GM18499 (cell line): ENCODE measurements around the gene NRXN2.

ENCODE experiments used
- ATAC-seq: cut with Tn5 transposase; IDR thresholded peaks from one replicate; pipeline ENCODE4 v1.9.1; 2021; ENCODE audit warnings: moderate number of reproducible peaks; ENCODE audit not compliant: insufficient read depth, unreplicated experiment

Gene NRXN2

DNA sequence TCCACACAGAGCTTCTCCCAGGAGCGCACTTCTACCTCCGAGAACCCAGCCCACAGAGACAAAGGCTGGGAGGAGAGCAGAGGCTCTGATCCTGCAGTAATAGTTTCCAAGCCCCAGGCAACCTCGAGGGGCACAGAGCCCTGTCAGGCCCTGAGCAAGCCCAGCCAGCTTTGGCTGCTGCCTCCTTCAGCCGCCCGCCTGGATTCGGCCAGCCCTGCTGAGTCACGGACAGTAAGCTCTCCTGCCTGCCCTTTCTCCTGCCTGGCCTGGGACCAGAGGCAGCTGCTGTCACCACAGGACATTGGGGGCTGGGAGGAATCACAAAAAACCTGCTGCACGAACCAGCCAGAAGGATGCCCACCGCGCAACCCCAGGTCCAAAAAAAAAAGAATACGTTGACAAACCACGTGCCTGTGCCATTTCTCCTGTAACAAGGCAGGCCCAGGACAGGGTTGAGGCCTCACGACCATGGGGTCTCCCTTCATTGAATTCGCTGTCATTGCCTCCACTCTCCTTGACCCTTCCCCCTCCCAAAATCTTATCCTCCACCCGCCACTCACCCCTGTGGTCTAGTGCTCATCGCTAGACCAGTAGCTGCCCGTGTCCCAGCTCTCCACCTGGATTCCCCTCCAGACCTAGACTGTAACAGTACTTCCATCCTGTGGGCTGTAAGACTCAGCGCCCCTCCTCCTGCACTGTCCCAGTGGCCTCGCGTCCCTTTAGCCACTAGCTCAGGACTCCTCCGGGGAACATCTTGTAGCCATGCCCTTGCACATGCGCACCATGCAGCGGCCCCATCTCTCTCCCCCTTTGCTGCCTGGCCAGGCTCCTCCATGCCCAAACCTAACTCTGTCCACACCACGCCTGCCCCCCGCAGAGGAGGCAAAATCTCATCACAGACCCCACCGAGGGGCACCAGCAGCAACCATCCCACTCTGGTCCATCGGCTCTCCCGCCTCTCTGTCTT lies 139.4 kb downstream of the NRXN2 start:
- ATAC-seq: no peak

DNA sequence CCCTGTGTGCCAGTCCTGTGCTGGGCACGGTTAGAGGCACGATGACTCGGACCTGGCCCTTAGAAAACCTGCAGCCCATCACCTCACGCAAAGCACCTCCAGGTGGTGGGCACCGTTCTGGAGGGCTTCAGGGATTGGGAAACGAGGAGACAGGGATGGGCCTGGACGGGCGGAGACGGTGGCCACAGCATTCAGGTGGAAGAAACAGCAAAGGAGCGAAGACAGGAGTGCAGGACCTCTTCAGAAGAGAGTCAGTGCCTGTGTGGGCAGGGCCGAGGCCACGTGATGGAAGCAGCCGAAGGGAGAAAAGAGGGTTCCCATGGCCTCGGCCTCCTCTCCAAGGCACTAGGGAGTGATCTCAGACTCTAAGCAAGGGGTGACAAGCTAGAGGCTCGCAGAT lies 140.1 kb downstream of the NRXN2 start:
- no peak for ATAC-seq

GRCh38 chr11:64581057-64581523 lies 141.9 kb downstream of the NRXN2 start:
- ATAC-seq: no peak

- ATAC-seq: no peak
Measured at GRCh38 chr11:64580412-64580811, 142.6 kb downstream of the NRXN2 start.

GRCh38 chr11:64577202-64577601 lies 145.8 kb downstream of the NRXN2 start:
- no peak for ATAC-seq

GRCh38 chr11:64572143-64572542 lies 150.9 kb downstream of the NRXN2 start:
- ATAC-seq: no peak

DNA sequence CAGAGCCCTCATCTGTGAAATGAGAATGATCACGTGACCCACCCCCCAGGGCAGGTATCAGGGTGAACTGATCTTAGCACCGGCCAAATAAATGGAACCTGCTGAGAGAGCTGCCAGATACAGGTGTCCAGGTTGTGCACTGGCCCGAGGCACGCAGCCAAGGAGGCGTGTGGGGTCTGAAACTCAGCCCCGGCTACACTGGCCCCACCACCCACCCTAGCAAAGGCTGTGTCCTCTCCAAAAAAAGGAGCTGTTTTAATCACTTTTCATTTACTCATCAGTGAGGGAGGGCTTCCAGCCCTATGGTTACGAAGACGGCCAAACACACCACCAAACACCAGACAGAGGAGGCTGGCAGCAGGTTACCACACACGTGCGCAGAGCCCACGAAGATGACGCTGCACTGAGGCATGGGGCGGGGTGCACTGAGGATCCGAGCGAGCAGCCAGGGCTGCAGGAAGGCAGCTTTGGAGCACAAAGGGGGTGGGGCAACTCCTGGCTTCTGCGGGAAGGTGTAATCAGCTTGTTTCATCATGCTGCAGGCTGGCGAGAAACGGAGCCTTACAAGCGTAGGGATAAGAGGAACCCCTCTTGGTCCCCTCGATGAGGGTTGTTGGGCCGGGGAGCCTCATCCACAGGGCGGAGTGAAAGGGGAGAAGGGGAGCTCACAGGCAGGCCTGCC lies 151.4 kb downstream of the NRXN2 start:
- ATAC-seq: no peak

- ATAC-seq: no peak
Measured at GRCh38 chr11:64571050-64571409, 152.0 kb downstream of the NRXN2 start.

- ATAC-seq: no peak
Measured at GRCh38 chr11:64570341-64570740, 152.7 kb downstream of the NRXN2 start.

GRCh38 chr11:64569300-64569970 lies 153.6 kb downstream of the NRXN2 start:
- ATAC-seq: no peak

- no peak for ATAC-seq
Measured at GRCh38 chr11:64568584-64569140, 154.3 kb downstream of the NRXN2 start.

DNA sequence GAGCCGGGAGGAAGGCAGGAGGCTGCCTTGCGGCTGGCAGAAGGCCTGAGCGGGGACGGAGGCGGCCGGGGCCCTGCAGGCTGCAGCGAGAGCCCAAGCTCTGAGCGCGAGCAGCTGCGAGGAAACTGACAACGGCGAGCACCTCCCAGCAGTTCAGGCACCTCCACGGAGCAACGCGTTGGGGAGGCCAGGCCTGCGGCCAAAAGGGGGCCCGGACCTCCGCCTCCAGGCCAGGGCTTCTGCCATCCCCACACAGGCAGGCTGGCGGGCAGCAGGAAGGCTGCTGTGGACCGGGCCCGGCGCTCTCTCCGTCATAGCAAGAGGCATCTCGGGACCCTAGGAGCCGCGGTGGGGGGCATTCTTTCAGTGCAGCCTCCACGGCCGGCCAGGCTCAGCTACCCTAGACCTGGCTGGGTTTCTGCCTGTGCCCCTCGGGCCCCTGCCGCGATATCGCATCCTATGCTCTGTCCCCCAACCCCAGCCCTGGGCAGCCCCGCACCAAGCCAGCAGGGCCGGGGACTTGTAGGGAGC lies 154.9 kb downstream of the NRXN2 start:
- ATAC-seq: no peak

DNA sequence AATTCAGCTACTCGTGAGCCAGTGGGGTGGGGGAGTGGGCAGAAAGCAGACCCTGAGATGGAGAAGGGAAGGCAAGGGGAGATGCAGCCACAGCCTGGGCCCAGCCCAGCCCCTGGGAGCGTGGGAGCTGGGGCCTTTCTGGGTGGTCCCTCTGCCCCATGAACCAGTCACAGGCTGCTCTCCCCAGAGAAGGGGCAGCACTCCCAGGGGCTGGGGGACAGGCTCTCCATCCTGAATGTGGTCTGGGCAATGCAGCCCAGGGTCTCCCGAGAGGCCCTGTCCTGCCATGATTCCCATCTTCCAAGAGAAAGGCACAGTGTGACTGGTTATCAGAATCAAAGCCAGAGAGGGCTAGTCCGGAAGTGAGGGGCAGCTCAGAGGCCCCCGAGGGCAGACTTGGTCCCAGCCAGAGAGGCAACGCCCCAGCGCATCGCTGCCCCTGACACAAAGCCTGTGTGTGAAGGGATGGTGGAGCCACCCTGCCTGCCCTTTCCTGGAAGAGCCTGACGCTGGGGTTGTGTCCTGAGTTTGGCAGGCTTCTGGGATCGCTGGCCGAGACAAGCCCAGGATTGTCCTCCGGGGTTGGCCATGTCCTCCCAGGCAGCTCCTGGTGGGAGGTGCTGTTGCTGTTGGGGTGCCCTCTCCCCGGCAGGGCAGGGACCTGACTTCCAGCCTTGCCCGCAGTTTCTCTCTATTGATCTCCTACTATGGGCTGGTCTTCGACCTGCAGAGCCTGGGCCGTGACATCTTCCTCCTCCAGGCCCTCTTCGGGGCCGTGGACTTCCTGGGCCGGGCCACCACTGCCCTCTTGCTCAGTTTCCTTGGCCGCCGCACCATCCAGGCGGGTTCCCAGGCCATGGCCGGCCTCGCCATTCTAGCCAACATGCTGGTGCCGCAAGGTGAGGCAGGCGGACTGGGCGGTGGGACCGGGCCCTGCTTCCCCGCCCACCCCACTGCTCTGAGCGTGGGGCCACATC lies 155.8 kb downstream of the NRXN2 start:
- ATAC-seq: no peak

GRCh38 chr11:64566042-64566914 lies 156.7 kb downstream of the NRXN2 start:
- ATAC-seq: no peak

DNA sequence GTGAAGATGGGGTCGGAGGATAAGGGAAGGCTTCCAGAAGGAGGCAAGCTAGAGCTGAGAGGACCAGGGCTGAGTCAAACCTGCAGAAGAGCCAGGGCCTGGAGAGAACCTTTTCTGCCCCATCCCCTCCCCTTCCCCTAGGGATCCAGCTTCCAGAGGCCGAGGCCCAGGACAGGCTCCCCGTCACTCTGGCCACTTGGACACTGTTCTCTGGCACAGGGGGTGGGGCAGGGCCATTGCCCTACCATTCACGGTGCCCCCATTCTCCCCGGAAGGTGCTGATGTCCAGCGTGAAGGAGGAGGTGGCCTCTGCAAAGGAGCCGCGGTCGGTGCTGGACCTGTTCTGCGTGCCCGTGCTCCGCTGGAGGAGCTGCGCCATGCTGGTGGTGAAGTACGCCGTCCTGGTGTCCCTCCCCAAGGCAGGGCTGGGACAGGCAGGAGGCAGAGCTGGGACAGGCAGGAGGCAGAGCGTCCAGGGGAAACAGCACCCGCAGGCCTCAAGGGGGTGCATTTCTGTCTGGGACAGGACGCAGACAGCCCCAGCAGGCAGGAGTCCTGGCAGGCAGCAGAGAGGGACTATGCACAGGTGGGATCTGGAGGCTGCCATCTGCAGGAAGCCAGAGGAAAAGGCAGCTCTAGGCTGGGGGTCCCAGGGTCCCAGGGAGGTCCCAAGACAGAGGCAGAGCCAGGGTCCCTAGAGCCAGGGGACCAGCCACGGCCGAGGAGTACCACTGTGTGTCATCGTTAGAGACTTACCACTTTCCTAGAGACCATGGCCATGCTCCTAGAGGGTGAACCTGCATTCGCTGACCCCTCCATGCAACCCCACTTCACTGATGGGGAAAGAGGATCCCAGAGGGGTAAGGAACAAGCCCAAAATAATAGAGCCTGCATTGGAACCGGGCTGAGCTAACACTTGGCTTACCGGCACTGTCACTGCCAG lies 157.8 kb downstream of the NRXN2 start:
- no peak for ATAC-seq

DNA sequence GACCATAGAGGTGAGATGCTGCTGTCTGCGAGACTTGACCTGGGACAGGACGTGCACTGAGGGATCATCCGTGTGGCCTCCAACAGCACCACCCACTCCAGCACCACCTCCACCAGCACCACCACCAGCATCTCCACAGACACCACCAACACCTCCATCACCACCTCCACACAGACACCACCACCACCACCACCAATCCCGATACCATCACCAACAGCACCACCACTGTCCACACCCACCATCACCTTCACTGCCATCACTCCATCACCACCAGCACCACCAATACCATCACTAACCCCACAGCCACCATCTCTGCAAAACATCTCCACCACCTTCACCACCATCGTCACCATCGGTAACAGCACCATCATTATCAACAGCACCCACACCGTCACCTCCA lies 158.6 kb downstream of the NRXN2 start:
- ATAC-seq: no peak

- no peak for ATAC-seq
Measured at GRCh38 chr11:64563966-64564365, 159.0 kb downstream of the NRXN2 start.
